WTC11 (cell line): ENCODE results near the gene NT5DC4. TPM values are rescaled to one million over a fixed set of nuclear protein-coding genes. Genes with fewer than 3 reads are reported as not detected.
A peak's percentile ranks its signal among the peaks of the same experiment; 100 is the strongest.

ENCODE experiments used
- ATAC-seq: fragments of 200-7000 bp; cut with Tn5 transposase; 2 replicates; pipeline ENCODE4 v1.10.0; 2021; ENCODE audit warnings: mild to moderate bottlenecking, moderate library complexity
- Bru-seq: library from RNA; stranded (reverse); fragments of 400-500 nt; gene quantifications from one replicate; lab custom pipeline; 2021; lab: Mats Ljungman, UMichigan
- CTCF ChIA-PET: fragments of 300-600 bp; sonication (Branson Sonifier 250); formaldehyde crosslinking; loops from one replicate; lab custom pipeline; 2021; ENCODE audit warnings: antibody characterized with exemption; lab: Charles Lee
- POLR2A ChIA-PET: fragments of 350-600 bp; sonication (Branson Sonifier 250); formaldehyde crosslinking; loops from one replicate; lab custom pipeline; 2021; ENCODE audit warnings: antibody characterized with exemption; lab: Charles Lee
- DNase-seq: peaks from one replicate; pipeline ENCODE4 v3.0.0; 2021; ENCODE audit warnings: low spot score
- H3K27ac Mint-ChIP-seq: 2 replicates; pipeline ENCODE4 v1.8.0; 2021; ENCODE audit warnings: mixed read lengths
- H3K27me3 Mint-ChIP-seq: 2 replicates; pipeline ENCODE4 v1.8.0; 2021; ENCODE audit warnings: low read depth, mild to moderate bottlenecking, moderate library complexity, mixed read lengths
- H3K36me3 Mint-ChIP-seq: 2 replicates; pipeline ENCODE4 v1.8.0; 2021; ENCODE audit warnings: mixed read lengths
- H3K4me1 Mint-ChIP-seq: 2 replicates; pipeline ENCODE4 v1.8.0; 2022; ENCODE audit warnings: mixed read lengths
- H3K4me3 Mint-ChIP-seq: 2 replicates; pipeline ENCODE4 v1.8.0; 2021; ENCODE audit warnings: mild to moderate bottlenecking, moderate library complexity, mixed read lengths
- H3K9me3 Mint-ChIP-seq: 2 replicates; pipeline ENCODE4 v1.8.0; 2021; ENCODE audit warnings: mixed read lengths
- ETV6 ChIP-seq: sonication (generic); formaldehyde crosslinking; IDR thresholded peaks from 2 replicates; pipeline ENCODE4 v1.8.1; 2022; ENCODE audit warnings: mild to moderate bottlenecking, missing genetic modification reagents
- MYBL2 ChIP-seq: sonication (generic); formaldehyde crosslinking; IDR thresholded peaks from 2 replicates; pipeline ENCODE4 v1.8.1; 2023; ENCODE audit warnings: mild to moderate bottlenecking, moderate library complexity, missing genetic modification reagents
- NFE2L1 ChIP-seq: sonication (generic); formaldehyde crosslinking; IDR thresholded peaks from 2 replicates; pipeline ENCODE4 v1.8.1; 2023; ENCODE audit warnings: missing genetic modification reagents
- NR2C2 ChIP-seq: sonication (generic); formaldehyde crosslinking; IDR thresholded peaks from 2 replicates; pipeline ENCODE4 v1.8.0; 2022; ENCODE audit warnings: mild to moderate bottlenecking, missing genetic modification reagents
- RORB ChIP-seq: fragments of 250-450 bp; sonication (Bioruptor Pico); IDR thresholded peaks from 2 replicates; pipeline ENCODE4 v1.9.0; 2021; ENCODE audit warnings: mild to moderate bottlenecking
- SMAD4 ChIP-seq: sonication (generic); formaldehyde crosslinking; IDR thresholded peaks from 2 replicates; pipeline ENCODE4 v1.8.0; 2022; ENCODE audit warnings: mild to moderate bottlenecking, missing genetic modification reagents
- SP1 ChIP-seq: sonication (generic); formaldehyde crosslinking; conservative IDR thresholded peaks from 2 replicates; pipeline ENCODE4 v1.8.1; 2022; ENCODE audit warnings: missing genetic modification reagents
- TEAD4 ChIP-seq: sonication (generic); formaldehyde crosslinking; IDR thresholded peaks from 2 replicates; pipeline ENCODE4 v1.8.0; 2022; ENCODE audit warnings: mild to moderate bottlenecking, missing genetic modification reagents
- TP53 ChIP-seq: sonication (generic); formaldehyde crosslinking; IDR thresholded peaks from 2 replicates; pipeline ENCODE4 v1.8.1; 2023; ENCODE audit warnings: mild to moderate bottlenecking, missing genetic modification reagents
- ZNF232 ChIP-seq: sonication (generic); formaldehyde crosslinking; IDR thresholded peaks from 2 replicates; pipeline ENCODE4 v1.8.0; 2022; ENCODE audit warnings: mild to moderate bottlenecking, missing genetic modification reagents
- ZNF423 ChIP-seq: fragments of 250-450 bp; sonication (Bioruptor Pico); IDR thresholded peaks from 2 replicates; pipeline ENCODE4 v2.1.2; 2022; ENCODE audit warnings: mild to moderate bottlenecking, moderate library complexity
- ZNF512 ChIP-seq: sonication (generic); formaldehyde crosslinking; IDR thresholded peaks from 2 replicates; pipeline ENCODE4 v1.8.1; 2022; ENCODE audit warnings: missing genetic modification reagents, borderline replicate concordance
- long read RNA-seq, 3 experiments: library from RNA in 1 of 3; library from capped mRNA in 1 of 3; library from polyadenylated mRNA in 1 of 3; unstranded in 2 of 3; stranded (forward) in 1 of 3; transcript quantifications; one replicate each; pipeline ENCODE4 v2.0.0, GENCODE V29; 2021
- total RNA-seq: library from RNA; stranded (reverse); gene quantifications from 3 replicates; pipeline ENCODE4 v1.2.3, GENCODE V29; 2021
- TF ChIP-seq, protein P1 (sequence below): sonication (generic); formaldehyde crosslinking; IDR thresholded peaks from 2 replicates; pipeline ENCODE4 v1.8.1; 2023; ENCODE audit warnings: mild to moderate bottlenecking, moderate library complexity, missing genetic modification reagents
- TF ChIP-seq, protein P2 (sequence below): sonication (generic); formaldehyde crosslinking; IDR thresholded peaks from 2 replicates; pipeline ENCODE4 v1.8.1; 2022; ENCODE audit warnings: mild to moderate bottlenecking, missing genetic modification reagents, moderate library complexity, borderline replicate concordance
- TF ChIP-seq, protein P3 (sequence below): fragments of 250-450 bp; sonication (Bioruptor Pico); IDR thresholded peaks from 2 replicates; pipeline ENCODE4 v2.1.2; 2022; ENCODE audit warnings: mild to moderate bottlenecking, moderate library complexity
- TF ChIP-seq, protein P4 (sequence below): fragments of 250-450 bp; sonication (Bioruptor Pico); IDR thresholded peaks from 2 replicates; pipeline ENCODE4 v1.9.0; 2021; ENCODE audit warnings: mild to moderate bottlenecking
- TF ChIP-seq, protein P5 (sequence below): fragments of 250-450 bp; sonication (Bioruptor Pico); IDR thresholded peaks from 2 replicates; pipeline ENCODE4 v1.9.0; 2021; ENCODE audit warnings: moderate library complexity, mild to moderate bottlenecking, inconsistent platforms, borderline replicate concordance
- TF ChIP-seq, protein P6 (sequence below): sonication (generic); formaldehyde crosslinking; IDR thresholded peaks from 2 replicates; pipeline ENCODE4 v1.8.1; 2023; ENCODE audit warnings: mild to moderate bottlenecking, missing genetic modification reagents

The NT5DC4 gene
- not detected in 3 replicates for total RNA-seq
- percentile 4 among the genes with signal in this experiment for Bru-seq, nascent RNA
- long read RNA-seq, experiment 1 = 0 reads
- long read RNA-seq, experiment 2 = 0 reads
- long read RNA-seq, experiment 3 = 0 reads

DNA sequence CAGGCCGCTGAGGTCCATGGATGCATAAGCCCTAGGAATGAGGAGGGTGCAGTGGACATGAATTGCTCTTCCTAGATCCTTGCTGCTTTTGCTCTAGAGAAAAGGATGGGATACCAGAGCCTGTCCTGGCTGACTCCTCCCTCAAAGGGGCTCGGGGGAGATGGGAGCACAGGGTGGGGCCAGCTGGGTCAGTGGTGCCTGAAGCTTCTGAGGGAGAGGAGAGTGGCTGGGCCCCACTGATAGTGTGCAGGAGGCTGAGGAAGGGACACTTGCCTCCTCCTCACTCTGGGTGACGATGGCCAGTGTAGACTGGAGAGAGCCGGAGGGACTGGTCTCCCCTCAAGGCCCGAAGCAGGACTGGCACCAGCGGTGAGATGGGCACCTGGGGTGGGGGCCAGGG lies at the start of gene NT5DC4:
Gene NT5DC4, plus strand, starts transcription at position 236 of the 400 bp plus-strand sequence. Its CDS starts 60 bp downstream, at position 296.
- CTCF ChIA-PET = no interaction called here
- Mint-ChIP-seq H3K4me1 (no peaks in the 10 kb centered on the region), H3K9me3 (peaks cover 3% of the 10 kb centered on the region), H3K27ac (peak within 1 kb of the TSS; percentile 2), H3K36me3 (no peaks in the 10 kb centered on the region), H3K27me3 (0 out of 2 replicates have a peak, but pooled peaks cover 2% of the 10 kb centered on the region), H3K4me3 (no peak within 1 kb of the TSS)
- no peak for DNase-seq
- ATAC-seq = no peak
- TF ChIP-seq RORB (no peak), SMAD4 (CRISPR knock-in tag) (no peak), ETV6 (no peak), NFE2L1 (CRISPR knock-in tag) (no peak), TP53 (CRISPR knock-in tag) (no peak), SP1 (CRISPR knock-in tag) (no peak), MYBL2 (CRISPR knock-in tag) (no peak), ZNF423 (CRISPR knock-in tag) (no peak), TEAD4 (no peak), NR2C2 (CRISPR knock-in tag) (no peak), ZNF232 (no peak), ZNF512 (no peak)
- TF ChIP-seq, protein P1, sequence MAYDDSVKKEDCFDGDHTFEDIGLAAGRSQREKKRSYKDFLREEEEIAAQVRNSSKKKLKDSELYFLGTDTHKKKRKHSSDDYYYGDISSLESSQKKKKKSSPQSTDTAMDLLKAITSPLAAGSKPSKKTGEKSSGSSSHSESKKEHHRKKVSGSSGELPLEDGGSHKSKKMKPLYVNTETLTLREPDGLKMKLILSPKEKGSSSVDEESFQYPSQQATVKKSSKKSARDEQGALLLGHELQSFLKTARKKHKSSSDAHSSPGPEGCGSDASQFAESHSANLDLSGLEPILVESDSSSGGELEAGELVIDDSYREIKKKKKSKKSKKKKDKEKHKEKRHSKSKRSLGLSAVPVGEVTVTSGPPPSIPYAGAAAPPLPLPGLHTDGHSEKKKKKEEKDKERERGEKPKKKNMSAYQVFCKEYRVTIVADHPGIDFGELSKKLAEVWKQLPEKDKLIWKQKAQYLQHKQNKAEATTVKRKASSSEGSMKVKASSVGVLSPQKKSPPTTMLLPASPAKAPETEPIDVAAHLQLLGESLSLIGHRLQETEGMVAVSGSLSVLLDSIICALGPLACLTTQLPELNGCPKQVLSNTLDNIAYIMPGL (CRISPR knock-in tag) = no peak
- TF ChIP-seq, protein P2, sequence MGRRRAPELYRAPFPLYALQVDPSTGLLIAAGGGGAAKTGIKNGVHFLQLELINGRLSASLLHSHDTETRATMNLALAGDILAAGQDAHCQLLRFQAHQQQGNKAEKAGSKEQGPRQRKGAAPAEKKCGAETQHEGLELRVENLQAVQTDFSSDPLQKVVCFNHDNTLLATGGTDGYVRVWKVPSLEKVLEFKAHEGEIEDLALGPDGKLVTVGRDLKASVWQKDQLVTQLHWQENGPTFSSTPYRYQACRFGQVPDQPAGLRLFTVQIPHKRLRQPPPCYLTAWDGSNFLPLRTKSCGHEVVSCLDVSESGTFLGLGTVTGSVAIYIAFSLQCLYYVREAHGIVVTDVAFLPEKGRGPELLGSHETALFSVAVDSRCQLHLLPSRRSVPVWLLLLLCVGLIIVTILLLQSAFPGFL (CRISPR knock-in tag) = no peak
- TF ChIP-seq, protein P3, sequence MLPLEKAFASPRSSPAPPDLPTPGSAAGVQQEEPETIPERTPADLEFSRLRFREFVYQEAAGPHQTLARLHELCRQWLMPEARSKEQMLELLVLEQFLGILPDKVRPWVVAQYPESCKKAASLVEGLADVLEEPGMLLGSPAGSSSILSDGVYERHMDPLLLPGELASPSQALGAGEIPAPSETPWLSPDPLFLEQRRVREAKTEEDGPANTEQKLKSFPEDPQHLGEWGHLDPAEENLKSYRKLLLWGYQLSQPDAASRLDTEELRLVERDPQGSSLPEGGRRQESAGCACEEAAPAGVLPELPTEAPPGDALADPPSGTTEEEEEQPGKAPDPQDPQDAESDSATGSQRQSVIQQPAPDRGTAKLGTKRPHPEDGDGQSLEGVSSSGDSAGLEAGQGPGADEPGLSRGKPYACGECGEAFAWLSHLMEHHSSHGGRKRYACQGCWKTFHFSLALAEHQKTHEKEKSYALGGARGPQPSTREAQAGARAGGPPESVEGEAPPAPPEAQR (CRISPR knock-in tag) = no peak
- TF ChIP-seq, protein P4, sequence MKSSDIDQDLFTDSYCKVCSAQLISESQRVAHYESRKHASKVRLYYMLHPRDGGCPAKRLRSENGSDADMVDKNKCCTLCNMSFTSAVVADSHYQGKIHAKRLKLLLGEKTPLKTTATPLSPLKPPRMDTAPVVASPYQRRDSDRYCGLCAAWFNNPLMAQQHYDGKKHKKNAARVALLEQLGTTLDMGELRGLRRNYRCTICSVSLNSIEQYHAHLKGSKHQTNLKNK (CRISPR knock-in tag) = no peak
- TF ChIP-seq, protein P5, sequence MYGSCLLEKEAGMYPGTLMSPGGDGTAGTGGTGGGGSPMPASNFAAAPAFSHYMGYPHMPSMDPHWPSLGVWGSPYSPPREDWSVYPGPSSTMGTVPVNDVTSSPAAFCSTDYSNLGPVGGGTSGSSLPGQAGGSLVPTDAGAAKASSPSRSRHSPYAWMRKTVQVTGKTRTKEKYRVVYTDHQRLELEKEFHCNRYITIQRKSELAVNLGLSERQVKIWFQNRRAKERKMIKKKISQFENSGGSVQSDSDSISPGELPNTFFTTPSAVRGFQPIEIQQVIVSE (CRISPR knock-in tag) = no peak
- TF ChIP-seq, protein P6, sequence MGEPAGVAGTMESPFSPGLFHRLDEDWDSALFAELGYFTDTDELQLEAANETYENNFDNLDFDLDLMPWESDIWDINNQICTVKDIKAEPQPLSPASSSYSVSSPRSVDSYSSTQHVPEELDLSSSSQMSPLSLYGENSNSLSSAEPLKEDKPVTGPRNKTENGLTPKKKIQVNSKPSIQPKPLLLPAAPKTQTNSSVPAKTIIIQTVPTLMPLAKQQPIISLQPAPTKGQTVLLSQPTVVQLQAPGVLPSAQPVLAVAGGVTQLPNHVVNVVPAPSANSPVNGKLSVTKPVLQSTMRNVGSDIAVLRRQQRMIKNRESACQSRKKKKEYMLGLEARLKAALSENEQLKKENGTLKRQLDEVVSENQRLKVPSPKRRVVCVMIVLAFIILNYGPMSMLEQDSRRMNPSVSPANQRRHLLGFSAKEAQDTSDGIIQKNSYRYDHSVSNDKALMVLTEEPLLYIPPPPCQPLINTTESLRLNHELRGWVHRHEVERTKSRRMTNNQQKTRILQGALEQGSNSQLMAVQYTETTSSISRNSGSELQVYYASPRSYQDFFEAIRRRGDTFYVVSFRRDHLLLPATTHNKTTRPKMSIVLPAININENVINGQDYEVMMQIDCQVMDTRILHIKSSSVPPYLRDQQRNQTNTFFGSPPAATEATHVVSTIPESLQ (CRISPR knock-in tag) = no peak
- POLR2A ChIA-PET = no interaction called here
